PC-3 (cell line): ENCODE measurements around the gene STXBP5. TPM values are rescaled to one million over a fixed set of nuclear protein-coding genes. Genes with fewer than 3 reads are reported as not detected.

Source experiments
- ATAC-seq: fragments of 200-7000 bp; cut with Tn5 transposase; 2 replicates; pipeline ENCODE4 v1.9.1; 2020; ENCODE audit warnings: mild to moderate bottlenecking, moderate library complexity
- BruUV-seq: library from RNA; stranded (reverse); fragments of 400-500 nt; replicated peaks from 2 replicates; lab custom pipeline; 2021; lab: Mats Ljungman, UMichigan
- CTCF ChIA-PET: fragments of 300-600 bp; sonication (Branson Sonifier 250); formaldehyde crosslinking; loops from one replicate; lab custom pipeline; 2022; ENCODE audit warnings: antibody characterized with exemption; lab: Charles Lee
- POLR2A ChIA-PET: fragments of 300-600 bp; sonication (Branson Sonifier 250); formaldehyde crosslinking; loops from one replicate; lab custom pipeline; 2022; ENCODE audit warnings: antibody characterized with exemption; ENCODE audit not compliant: unreplicated experiment; lab: Charles Lee
- DNase-seq: peaks from one replicate; pipeline ENCODE4 v3.0.0-alpha.2; 2015
- H2AFZ ChIP-seq: fragments of 300-600 bp; sonication (generic); 2 replicates; pipeline ENCODE4 v1.6.0; 2016; ENCODE audit warnings: antibody characterized with exemption, low read length
- H3F3A ChIP-seq: fragments of 300-600 bp; sonication (generic); one replicate; pipeline ENCODE4 v1.6.0; 2017; ENCODE audit warnings: antibody characterized with exemption, low read length, control low read depth, mild to moderate bottlenecking; ENCODE audit not compliant: unreplicated experiment
- H3K27ac ChIP-seq: fragments of 300-600 bp; sonication (generic); 2 replicates; pipeline ENCODE4 v1.5.1; 2016; ENCODE audit warnings: mild to moderate bottlenecking, low read length
- H3K27me3 ChIP-seq: fragments of 300-600 bp; sonication (generic); 2 replicates; pipeline ENCODE4 v1.6.1; 2016; ENCODE audit warnings: low read length, mixed read lengths
- H3K36me3 ChIP-seq: fragments of 300-600 bp; sonication (generic); 2 replicates; pipeline ENCODE4 v1.6.1; 2016; ENCODE audit warnings: low read depth, mixed run types, low read length, mixed read lengths
- H3K4me1 ChIP-seq: fragments of 300-600 bp; sonication (generic); 2 replicates; pipeline ENCODE4 v1.5.1; 2016; ENCODE audit warnings: low read length; ENCODE audit not compliant: insufficient read depth
- H3K4me2 ChIP-seq: fragments of 300-600 bp; sonication (generic); 2 replicates; pipeline ENCODE4 v1.6.0; 2016; ENCODE audit warnings: low read length
- H3K4me3 ChIP-seq: fragments of 300-600 bp; sonication (generic); 2 replicates; pipeline ENCODE4 v1.5.1; 2016; ENCODE audit warnings: mild to moderate bottlenecking, low read length, mixed read lengths
- H3K79me2 ChIP-seq: fragments of 300-600 bp; sonication (generic); 2 replicates; pipeline ENCODE4 v1.6.1; 2017; ENCODE audit warnings: low read length, mixed read lengths
- H3K9ac ChIP-seq: fragments of 300-600 bp; sonication (generic); 2 replicates; pipeline ENCODE4 v1.6.0; 2016; ENCODE audit warnings: mild to moderate bottlenecking, low read length
- H3K9me2 ChIP-seq: fragments of 300-600 bp; sonication (generic); replicated peaks from 2 replicates; pipeline ENCODE4 v1.6.1; 2016; ENCODE audit warnings: mixed run types, low read length, mixed read lengths
- H3K9me3 ChIP-seq: fragments of 300-600 bp; sonication (generic); 2 replicates; pipeline ENCODE4 v1.6.1; 2016; ENCODE audit warnings: low read length, mixed read lengths
- H4K20me1 ChIP-seq: fragments of 300-600 bp; sonication (generic); 2 replicates; pipeline ENCODE4 v1.6.1; 2016; ENCODE audit warnings: low read length, mixed read lengths
- CTCF ChIP-seq: fragments of 300-600 bp; sonication (generic); conservative IDR thresholded peaks from 2 replicates; pipeline ENCODE4 v1.5.1; 2017; ENCODE audit warnings: antibody characterized with exemption, low read depth, mild to moderate bottlenecking, low read length
- EZH2 ChIP-seq: fragments of 300-600 bp; sonication (generic); IDR thresholded peaks from one replicate; pipeline ENCODE4 v1.6.1; 2017; ENCODE audit warnings: antibody characterized with exemption, mild to moderate bottlenecking, low read length; ENCODE audit not compliant: unreplicated experiment
- EZH2phosphoT487 ChIP-seq: fragments of 300-600 bp; sonication (generic); IDR thresholded peaks from 2 replicates; pipeline ENCODE4 v1.6.1; 2018; ENCODE audit warnings: mild to moderate bottlenecking, antibody characterized with exemption, low read length, borderline replicate concordance
- intact Hi-C: fragments of 100-400 bp; cut with micrococcal nuclease; formaldehyde crosslinking; loops from 2 replicates; pipeline ENCODE4 v1.9.0; 2023
- total RNA-seq: library from RNA; depleted of rRNA; stranded (reverse); fragments of >200 nt; gene quantifications from 2 replicates; pipeline ENCODE4 v1.2.3, GENCODE V29; 2014

The STXBP5 gene
- total RNA-seq, 1 experiment from 2014 or later, result 12.9 TPM

- Histone ChIP-seq H3K9me2 (no peaks in the 10 kb centered on the region), H3K27me3 (no peaks in the 10 kb centered on the region), H3K27ac (no peak overlapping the region), H3K9me3 (no peaks in the 10 kb centered on the region), H2AFZ (no peak overlapping the region), H3K36me3 (no peaks in the 10 kb centered on the region), H3K4me3 (no peak overlapping the region), H3K4me2 (no peak overlapping the region), H3K4me1 (peaks cover 26% of the 10 kb centered on the region), H4K20me1 (no peaks in the 10 kb centered on the region), H3K9ac (no peak overlapping the region), H3K79me2 (no peaks in the 10 kb centered on the region), H3F3A (no peaks in the 10 kb centered on the region)
- no peak for ATAC-seq
- no peak for TF ChIP-seq EZH2phosphoT487
- ChIA-PET POLR2A (no interaction called here), CTCF (no interaction called here)
- no TSS peak for BruUV-seq
- intact Hi-C loops, result no loop called here
- DNase-seq, result no peak
Observed at GRCh38 chr6:147176795-147177194, 27.4 kb upstream of the STXBP5 start.

GRCh38 chr6:147177286-147177685 lies 26.9 kb upstream of the STXBP5 start:
- DNase-seq, result no peak
- H3K9me3 ChIP-seq, result no peaks in the 10 kb centered on the region
- CTCF ChIA-PET, result no interaction called here
- H3K9ac ChIP-seq, result no peak overlapping the region
- no peaks in the 10 kb centered on the region for H4K20me1 ChIP-seq
- no peak overlapping the region for H3K4me3 ChIP-seq
- no peak overlapping the region for H3K4me2 ChIP-seq
- peaks cover 25% of the 10 kb centered on the region for H3K4me1 ChIP-seq
- no peak overlapping the region for H2AFZ ChIP-seq
- H3K9me2 ChIP-seq, result no peaks in the 10 kb centered on the region
- H3K79me2 ChIP-seq, result no peaks in the 10 kb centered on the region
- POLR2A ChIA-PET, result no interaction called here
- intact Hi-C loops, result no loop called here
- H3F3A ChIP-seq, result no peaks in the 10 kb centered on the region
- TF ChIP-seq CTCF, result no peak
- no peak for TF ChIP-seq EZH2phosphoT487
- TF ChIP-seq EZH2, result no peak
- H3K27ac ChIP-seq, result no peak overlapping the region
- no peaks in the 10 kb centered on the region for H3K36me3 ChIP-seq
- BruUV-seq, result no TSS peak
- ATAC-seq, result no peak
- H3K27me3 ChIP-seq, result no peaks in the 10 kb centered on the region

GRCh38 chr6:147178355-147178754 lies 25.9 kb upstream of the STXBP5 start:
- Histone ChIP-seq H3K27me3 (no peaks in the 10 kb centered on the region), H3F3A (no peaks in the 10 kb centered on the region), H4K20me1 (no peaks in the 10 kb centered on the region), H3K9me2 (no peaks in the 10 kb centered on the region), H3K9me3 (no peaks in the 10 kb centered on the region), H3K4me1 (peaks cover 14% of the 10 kb centered on the region), H3K4me3 (no peak overlapping the region), H3K27ac (no peak overlapping the region), H2AFZ (no peak overlapping the region), H3K9ac (no peak overlapping the region), H3K36me3 (no peaks in the 10 kb centered on the region), H3K79me2 (no peaks in the 10 kb centered on the region), H3K4me2 (no peak overlapping the region)
- POLR2A ChIA-PET, result no interaction called here
- no peak for ATAC-seq
- DNase-seq, result no peak
- TF ChIP-seq EZH2phosphoT487 (no peak), EZH2 (no peak), CTCF (no peak)
- CTCF ChIA-PET, result no interaction called here
- BruUV-seq, result no TSS peak
- intact Hi-C loops, result no loop called here
